Measurements from ENCODE around the gene PAFAH1B2.

Gene PAFAH1B2

DNA sequence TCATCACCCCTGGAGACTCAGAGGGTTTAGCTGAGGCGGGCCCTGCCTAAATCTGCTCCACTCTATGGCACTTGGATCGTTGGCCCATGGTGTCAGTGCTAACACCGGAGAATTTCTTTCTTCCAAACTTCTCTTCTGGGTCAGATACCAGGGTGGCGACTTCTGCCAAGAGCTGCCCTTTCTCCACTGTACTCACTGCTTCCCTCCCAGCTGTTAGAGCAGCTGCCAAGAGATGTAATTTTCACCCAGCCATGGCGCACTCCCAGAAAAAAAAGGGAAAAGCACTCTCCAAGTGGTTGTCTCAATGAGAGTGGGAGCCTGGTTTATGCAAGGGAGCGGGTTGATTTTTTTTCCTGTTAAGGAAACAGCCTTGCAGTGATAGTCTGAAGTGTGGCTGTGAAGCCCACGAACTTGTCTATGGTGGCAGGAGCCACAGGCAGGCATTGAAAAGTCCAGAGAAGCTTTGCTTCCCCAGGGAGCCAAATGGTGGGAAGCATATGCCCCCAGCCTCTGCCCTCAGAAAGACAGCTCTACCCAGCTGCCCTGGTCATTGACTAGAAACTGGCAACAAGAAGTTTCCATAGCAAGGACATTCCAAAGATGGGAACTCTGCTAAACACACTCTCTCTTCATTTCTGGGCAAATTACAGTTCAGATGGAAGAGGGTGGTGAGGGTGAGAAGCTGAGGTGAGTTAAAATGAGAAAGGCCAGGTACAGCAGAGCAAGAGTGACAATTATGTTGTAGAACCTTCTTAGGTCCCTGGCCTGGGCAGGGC lies 77.1 kb downstream of the PAFAH1B2 start:
- DNase-seq (ENCODE audit: low read depth) = no peak

DNA sequence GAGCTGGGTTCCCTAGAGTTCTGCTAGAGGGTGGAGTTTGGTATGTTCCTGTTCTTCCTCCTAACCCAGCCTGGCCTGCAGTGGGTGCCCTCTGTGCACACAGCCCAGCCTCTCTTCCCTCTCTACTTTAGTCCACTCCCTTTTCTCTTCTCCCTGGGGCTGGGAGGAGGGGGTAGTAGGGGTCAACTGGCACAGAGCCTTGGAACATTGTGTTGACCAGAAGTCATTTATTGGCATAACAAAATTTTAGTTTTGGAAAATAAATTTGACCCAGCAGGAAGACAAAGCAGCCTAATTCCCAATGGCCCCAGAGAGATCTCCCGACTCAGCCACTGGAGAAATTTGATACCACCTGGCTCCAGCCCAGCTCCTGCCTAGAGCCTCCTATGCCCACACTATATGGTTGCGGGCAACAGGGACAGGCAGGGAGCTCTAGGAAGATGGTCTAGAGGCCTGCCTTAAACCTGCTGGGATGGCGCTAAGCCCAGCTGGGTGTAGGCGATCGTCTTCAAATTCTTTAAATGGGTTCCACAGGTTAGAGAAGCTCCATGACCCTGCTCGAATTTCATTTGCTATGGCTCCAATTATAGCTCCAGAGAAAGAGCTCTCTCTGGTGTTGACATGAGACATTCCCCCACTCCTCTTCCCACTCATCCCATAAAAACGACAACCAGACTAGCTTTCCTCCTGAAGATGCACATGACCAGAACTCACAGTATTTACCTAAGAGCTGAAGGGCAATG lies 77.9 kb downstream of the PAFAH1B2 start:
- DNase-seq (ENCODE audit: low read depth) = no peak

DNA sequence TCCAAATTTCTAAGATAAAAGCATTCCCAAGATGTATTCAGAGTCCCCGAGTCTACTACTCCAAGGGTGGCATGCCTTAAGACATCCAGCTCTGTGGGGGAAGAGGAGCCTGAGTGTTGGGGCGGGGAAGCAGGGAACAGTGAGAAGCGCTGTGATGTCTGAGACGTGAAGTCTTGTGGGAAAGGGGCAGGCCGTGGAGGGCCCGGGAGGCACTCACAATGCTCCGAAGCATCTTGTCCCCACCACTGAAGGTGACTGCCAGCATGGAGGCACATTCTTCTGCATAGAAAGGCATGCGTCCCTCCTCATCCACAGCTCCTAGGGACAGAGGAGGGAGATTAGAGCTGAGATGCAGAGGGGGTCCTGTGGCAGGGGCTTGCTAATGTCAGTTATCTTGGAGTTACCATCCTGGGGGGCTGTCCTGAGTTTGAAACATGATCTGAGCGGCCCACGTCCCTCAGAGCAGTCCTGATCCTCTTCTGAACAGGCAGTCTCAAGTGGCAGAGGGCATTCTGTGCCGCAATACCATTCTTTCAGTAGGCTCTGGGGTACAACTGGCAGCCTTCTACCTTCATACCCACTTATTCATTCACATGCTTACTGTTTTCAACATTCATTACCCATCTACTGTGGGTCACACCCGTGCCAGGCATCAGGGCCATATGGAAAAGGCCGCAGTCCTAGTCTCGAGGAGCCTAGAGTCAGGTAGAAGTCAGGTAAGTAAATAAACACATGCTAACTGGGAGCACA lies 79.1 kb downstream of the PAFAH1B2 start:
- DNase-seq (ENCODE audit: low read depth) = no peak

DNA sequence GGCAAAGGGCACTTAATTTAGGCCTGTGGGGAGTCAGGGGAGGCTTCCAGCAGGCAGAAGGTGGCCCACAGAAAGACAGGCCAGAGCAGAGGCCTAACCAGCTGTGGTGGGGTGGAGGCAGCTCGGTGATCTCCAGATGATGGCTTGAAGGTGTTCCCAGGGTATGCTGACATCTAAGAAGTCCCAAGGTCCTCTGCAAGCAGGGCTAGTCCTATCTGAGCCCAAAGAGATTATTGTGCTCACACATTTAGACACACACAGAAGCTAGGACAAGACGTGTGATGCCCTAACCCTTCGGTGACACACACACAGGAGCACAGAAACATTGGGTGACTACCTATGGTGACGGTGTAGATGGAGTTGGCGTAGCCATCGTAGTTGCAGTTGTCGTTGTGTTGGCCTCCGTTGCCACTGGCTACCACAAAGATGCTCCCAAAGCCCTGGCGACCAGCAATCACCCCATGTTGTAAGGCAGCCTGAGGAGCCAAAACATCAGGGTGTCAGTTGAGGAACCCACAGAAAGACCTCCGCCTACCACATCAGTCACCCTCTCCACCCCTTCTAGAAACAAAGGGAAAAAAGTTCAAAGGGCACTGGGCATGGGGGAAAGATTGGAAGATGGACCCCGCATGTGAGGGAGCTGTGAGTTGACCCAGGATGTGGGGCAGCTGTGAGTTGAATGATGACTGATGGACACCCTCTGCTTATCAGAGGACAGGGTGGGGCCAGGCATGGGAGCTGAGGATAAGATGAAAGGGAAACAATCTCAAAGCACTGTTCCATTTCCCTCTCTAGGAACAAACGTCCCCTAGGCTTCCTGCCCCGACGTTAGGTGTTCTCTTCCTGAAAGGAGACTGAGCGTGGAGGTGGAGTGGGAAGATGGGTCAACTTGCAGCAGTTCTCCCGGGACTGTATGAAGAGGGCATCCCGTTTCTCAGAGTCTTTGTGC lies 79.9 kb downstream of the PAFAH1B2 start:
- no peak for DNase-seq (ENCODE audit: low read depth)

DNA sequence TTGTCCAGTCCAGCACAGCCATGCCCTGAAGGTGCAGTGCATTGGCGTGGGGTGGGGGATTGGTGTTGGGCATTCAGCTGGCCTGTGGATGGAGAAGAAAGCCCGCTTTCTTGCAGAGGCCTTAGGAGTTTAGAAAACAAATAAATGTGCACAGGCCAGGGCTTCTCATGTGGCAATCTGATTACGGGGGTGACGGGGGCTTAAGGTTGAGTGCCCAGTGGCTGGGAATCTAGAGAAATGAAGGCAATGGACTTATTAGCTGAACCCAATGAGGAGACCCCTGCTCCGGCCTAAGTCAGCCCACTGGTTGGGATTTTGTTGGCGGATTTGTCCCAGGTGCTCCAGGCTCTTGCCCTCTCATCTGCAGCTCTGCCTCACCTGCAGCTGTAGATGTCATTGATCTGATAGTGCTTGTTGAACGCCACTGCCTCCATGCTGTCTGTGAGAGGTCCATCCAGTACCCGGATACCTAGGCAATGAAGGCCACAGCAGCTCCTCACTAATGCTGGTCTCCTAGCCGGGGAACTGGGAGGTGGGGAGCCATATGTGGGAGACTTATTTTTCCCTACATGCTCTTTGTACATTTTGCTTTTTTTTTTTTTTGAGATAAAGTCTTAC lies 81.6 kb downstream of the PAFAH1B2 start:
- no peak for DNase-seq (ENCODE audit: low read depth)
